Sciatic nerve (tissue), 2 donors: ENCODE data around the gene NOL12. TPM values are rescaled to one million over a fixed set of nuclear protein-coding genes. Genes with fewer than 3 reads are reported as not detected.

Experiments
- ATAC-seq: fragments of 200-7000 bp; cut with Tn5 transposase; one replicate; pipeline ENCODE4 v1.9.1; 2020; ENCODE audit warnings: mild to moderate bottlenecking, moderate library complexity
- DNase-seq: peaks from one replicate; pipeline ENCODE4 v3.0.0-alpha.2; 2020; ENCODE audit warnings: low spot score
- intact Hi-C: fragments of 100-400 bp; cut with DNase I; formaldehyde crosslinking; loops from one replicate; pipeline ENCODE4 v1.14.2; 2022
- total RNA-seq: library from RNA; stranded (reverse); fragmentation: NEBNext Ultra II Directional; extraction: Animal tissue kit (Norgen Biotek cat#: 25700); gene quantifications from one replicate; pipeline ENCODE4 v1.2.1, GENCODE V29; 2021
- donor health status: DM: no; HTN: no; CAD: no.
- donor health status: DM: no; HTN: no; CAD: no.

Gene NOL12
- total RNA-seq, 1 donor from 2014 or later: 21.2 TPM

DNA sequence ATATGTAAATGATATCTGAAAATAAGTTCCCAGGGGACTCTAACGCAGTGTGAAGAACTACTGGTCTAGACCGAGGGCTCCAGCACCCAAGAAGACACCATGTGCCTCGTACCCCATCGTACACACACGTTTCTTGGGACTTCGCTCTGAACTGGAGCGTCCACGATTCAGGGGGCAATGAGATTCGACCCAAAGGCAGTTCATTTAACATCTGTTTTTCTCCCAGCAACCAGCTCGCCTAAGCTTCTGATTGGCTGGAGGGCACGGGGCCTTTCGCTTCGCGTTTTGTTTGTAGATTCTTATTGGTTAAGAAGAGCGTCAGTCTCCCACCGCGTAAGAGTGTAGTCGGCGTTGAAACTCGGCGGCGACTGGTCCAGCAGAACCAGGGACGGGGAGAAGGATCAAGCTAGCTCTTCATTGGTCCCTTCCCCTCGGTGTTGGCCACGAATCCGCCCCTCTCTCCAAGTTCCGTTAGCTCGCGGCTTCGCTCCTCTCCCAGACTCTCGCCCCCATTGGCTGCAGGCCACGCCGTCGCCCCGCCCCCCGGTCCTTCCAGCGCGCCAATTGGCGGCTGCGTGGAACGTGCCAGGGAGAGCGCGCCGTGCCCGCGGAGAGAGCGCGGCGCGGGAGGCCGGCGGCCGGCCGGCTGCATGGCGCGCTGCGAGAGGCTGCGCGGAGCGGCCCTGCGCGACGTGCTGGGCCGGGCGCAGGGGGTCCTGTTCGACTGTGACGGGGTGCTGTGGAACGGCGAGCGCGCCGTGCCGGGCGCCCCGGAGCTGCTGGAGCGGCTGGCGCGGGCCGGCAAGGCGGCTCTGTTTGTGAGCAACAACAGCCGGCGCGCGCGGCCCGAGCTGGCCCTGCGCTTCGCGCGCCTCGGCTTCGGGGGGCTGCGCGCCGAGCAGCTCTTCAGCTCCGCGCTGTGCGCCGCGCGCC, 27.7 kb upstream of the NOL12 start, which contains the start of gene PDXP:
Gene PDXP, plus strand, starts transcription at position 591 of the 933 bp plus-strand sequence. Its CDS starts 60 bp downstream, at position 651.
- DNase-seq (peak; percentile 100), ATAC-seq (peak; percentile 97)
- intact Hi-C loops: no loop called here

DNA sequence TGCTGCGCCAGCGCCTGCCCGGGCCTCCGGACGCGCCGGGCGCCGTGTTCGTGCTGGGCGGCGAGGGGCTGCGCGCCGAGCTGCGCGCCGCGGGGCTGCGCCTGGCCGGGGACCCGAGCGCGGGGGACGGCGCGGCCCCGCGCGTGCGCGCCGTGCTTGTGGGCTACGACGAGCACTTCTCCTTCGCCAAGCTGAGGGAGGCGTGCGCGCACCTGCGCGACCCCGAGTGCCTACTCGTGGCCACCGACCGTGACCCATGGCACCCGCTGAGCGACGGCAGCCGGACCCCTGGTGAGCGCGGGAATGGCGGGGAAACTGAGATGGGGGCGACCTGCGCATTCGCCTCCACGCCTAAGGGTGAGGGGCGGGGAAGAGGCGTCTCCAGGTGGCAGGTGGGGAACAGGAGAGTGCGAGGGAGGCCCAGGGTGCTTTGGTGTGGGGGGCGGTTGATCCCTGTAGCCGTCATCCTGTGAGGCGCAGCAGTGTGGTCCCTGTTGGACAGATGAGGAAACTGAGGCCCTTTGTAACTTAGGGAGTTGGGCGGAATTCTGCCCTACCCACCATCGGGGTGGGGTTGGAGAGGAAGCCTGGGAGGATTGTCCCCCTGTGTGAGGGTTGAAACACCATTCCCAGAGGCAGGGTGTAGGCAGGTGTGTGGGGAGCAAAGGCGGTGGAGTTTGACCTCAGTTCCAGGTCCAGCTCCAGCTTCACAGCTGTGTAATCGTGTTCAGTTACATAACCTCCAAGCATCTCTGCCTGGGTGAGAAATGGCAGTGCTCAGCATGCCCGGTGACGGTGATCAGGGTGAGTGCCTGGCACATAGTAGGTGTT, 26.9 kb upstream of the NOL12 start:
- intact Hi-C loops: no loop called here
- DNase-seq: no peak
- ATAC-seq: no peak

GRCh38 chr22:37659897-37660708, 26.0 kb upstream of the NOL12 start:
- intact Hi-C loops: no loop called here
- DNase-seq (no peak), ATAC-seq (no peak)

GRCh38 chr22:37660709-37661045, 25.5 kb upstream of the NOL12 start:
- no peak for ATAC-seq
- intact Hi-C loops: no loop called here
- no peak for DNase-seq

GRCh38 chr22:37661160-37661924, 24.8 kb upstream of the NOL12 start:
- peak; percentile 35 for ATAC-seq
- DNase-seq: no peak
- intact Hi-C loops: no loop called here

DNA sequence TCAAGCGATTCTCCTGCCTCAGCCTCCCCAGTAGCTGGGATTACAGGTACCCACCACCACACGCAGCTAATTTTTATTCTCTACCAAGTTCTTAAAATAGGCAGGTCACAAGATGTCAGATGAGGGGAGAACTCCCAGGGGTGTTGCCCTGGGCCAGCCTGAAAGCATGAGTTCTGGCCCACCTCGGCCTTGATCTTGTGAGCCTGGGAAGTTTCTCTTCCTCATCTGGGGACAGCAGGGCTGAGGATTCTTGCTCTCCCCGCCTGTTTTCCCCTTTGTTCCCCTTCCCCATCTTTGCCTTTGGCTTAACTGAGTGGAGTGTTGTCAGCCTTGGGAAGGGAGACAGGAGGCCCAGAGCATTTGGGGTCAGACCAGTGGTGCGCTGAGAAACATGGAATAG, 24.1 kb upstream of the NOL12 start:
- no peak for ATAC-seq
- intact Hi-C loops: no loop called here
- no peak for DNase-seq

- ATAC-seq (no peak), DNase-seq (no peak)
- intact Hi-C loops: no loop called here
Measured at GRCh38 chr22:37663521-37664140, 22.5 kb upstream of the NOL12 start.

- ATAC-seq: peak; percentile 76
- DNase-seq: no peak
- intact Hi-C loops: no loop called here
Measured at GRCh38 chr22:37664249-37665101, 21.7 kb upstream of the NOL12 start.

DNA sequence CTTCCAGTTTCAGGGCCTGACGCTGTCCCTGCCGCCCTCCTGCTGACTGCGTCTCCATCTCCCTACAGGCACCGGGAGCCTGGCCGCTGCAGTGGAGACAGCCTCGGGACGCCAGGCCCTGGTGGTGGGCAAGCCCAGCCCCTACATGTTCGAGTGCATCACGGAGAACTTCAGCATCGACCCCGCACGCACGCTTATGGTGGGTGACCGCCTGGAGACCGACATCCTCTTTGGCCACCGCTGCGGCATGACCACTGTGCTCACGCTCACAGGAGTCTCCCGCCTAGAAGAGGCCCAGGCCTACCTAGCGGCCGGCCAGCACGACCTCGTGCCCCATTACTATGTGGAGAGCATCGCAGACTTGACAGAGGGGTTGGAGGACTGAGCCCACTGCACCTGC, 20.7 kb upstream of the NOL12 start:
- ATAC-seq (no peak), DNase-seq (no peak)
- intact Hi-C loops: no loop called here

- no peak for DNase-seq
- intact Hi-C loops: no loop called here
- ATAC-seq: no peak
Measured at GRCh38 chr22:37669586-37669985, 16.6 kb upstream of the NOL12 start.

GRCh38 chr22:37672206-37672919, 13.8 kb upstream of the NOL12 start:
- intact Hi-C loops: no loop called here
- DNase-seq: no peak
- no peak for ATAC-seq

DNA sequence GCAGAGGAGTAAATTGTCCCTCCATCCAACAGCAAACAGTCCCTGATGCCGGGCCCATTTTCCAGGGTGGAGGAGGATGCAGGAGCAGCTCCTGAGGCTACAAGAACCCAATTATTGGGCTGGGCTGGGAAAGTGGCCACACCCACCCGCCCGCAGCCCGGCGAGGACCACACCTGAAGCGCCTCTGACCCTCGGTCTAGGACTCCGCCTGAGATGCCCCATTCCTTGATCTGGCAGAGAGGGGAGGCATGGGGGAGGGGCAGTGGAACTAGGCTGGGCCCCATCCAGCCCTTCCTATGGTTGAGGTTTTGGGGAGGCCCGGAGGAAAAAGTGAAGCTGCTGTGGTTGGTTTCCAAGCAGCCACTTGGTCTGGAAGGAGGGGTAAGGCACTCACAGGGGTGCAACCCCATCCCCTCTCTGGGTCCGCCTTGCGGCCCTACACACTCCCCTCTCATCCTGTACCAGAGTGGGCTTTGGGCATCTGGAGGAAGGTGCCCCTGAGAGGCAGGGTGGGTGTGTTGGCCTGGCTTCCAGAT, 13.2 kb upstream of the NOL12 start:
- intact Hi-C loops: no loop called here
- no peak for ATAC-seq

GRCh38 chr22:37674248-37674647, 11.9 kb upstream of the NOL12 start:
- intact Hi-C loops: no loop called here
- DNase-seq (no peak), ATAC-seq (no peak)

More for the DNA sequence above, 13.2 kb upstream of the NOL12 start:
- no peak for DNase-seq

- ATAC-seq (peak; percentile 94), DNase-seq (peak; percentile 99)
- intact Hi-C loops: no loop called here
Measured at GRCh38 chr22:37674951-37675929, 10.9 kb upstream of the NOL12 start, which contains the start of gene LGALS1. TSS of gene LGALS1 (plus strand) at chr22:37675636. CDS start at chr22:37675703, 67 bp downstream.
